AG09309 (cell line): ENCODE measurements around the gene NSD1.
A peak's percentile ranks its signal among the peaks of the same experiment; 100 is the strongest.

Experiments
- DNase-seq: peaks from one replicate; pipeline ENCODE4 v3.0.0-alpha.2; 2010; ENCODE audit warnings: low read depth
- H3K4me3 ChIP-seq: 2 replicates; pipeline ENCODE4 v1.5.1; 2011; ENCODE audit warnings: mild to moderate bottlenecking, low read depth, low read length, moderate library complexity; ENCODE audit not compliant: control insufficient read depth
- TF ChIP-seq, protein P1 (sequence below): IDR thresholded peaks from 2 replicates; pipeline ENCODE4 v1.5.1; 2011; ENCODE audit warnings: mild to moderate bottlenecking, low read depth, low read length, inconsistent platforms; ENCODE audit not compliant: insufficient read depth, control insufficient read depth; ENCODE audit errors: missing control alignments

The NSD1 gene

DNA sequence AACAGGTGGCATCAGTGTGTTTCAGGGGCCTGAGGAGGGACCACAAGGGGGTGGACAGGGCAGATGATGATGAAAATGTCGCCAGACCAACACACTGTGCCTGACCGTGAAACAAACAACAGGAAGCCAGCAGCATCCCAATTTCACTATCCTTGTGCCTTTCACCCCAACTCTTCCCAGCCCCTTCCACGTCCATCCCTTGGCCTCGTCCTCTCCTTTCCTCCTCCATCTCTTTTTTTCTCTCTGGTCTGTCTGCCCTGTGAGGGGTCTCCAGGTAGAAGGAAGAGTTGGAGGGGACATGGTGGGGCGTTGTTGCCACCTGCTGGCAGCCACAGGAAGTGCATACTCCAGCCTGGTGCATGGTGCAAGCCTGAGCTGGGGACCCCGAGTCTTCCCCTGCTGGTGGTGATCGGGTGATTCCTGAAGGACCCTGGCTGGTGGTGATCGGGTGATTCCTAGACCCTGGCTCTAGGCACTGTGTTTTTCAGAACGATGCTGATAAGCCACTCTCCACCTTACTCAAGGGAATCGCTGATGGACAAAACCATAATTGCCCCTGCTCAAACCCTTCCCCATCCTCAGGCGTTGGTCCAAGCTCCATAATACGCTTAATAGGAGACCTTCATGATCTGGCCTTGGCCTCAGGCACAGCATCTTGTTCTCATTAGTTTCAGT lies 21.7 kb upstream of the NSD1 start:
- TF ChIP-seq, protein P1, sequence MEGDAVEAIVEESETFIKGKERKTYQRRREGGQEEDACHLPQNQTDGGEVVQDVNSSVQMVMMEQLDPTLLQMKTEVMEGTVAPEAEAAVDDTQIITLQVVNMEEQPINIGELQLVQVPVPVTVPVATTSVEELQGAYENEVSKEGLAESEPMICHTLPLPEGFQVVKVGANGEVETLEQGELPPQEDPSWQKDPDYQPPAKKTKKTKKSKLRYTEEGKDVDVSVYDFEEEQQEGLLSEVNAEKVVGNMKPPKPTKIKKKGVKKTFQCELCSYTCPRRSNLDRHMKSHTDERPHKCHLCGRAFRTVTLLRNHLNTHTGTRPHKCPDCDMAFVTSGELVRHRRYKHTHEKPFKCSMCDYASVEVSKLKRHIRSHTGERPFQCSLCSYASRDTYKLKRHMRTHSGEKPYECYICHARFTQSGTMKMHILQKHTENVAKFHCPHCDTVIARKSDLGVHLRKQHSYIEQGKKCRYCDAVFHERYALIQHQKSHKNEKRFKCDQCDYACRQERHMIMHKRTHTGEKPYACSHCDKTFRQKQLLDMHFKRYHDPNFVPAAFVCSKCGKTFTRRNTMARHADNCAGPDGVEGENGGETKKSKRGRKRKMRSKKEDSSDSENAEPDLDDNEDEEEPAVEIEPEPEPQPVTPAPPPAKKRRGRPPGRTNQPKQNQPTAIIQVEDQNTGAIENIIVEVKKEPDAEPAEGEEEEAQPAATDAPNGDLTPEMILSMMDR = peak; percentile 96
- no peak overlapping the region for H3K4me3 ChIP-seq
- DNase-seq = no peak

DNA sequence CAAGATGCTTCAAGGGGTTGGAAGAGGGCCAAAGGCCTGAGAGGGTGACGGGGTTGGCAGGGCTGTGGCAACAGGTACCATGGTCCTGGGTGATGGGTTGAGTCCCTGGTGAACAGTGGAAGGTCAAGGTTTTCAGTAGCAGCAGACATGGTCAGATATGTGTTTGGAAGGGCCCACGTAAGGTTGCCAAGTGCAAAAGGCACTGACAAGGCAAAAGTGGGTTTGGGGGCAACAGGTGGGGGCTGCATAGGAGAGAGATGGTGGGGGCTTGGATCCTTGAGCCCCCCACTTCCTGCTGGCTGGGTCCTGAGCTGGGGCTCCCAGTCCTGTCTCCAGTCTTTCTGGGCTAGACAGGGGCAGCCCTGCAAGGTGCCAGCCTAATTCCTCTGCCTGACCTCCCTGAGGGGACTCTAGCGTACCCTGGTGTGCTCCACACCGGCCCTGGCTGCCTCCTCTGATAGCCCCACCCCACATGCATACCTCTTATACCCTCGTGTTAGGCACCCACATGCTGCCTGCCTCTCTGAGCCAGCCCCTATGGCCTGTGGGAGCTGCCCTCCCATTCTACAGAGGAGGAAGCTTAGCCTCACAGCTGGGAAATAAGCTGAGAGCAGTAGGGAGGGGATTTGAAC lies 20.9 kb upstream of the NSD1 start:
- no peak overlapping the region for H3K4me3 ChIP-seq
- TF ChIP-seq, protein P1 = no peak
- no peak for DNase-seq

DNA sequence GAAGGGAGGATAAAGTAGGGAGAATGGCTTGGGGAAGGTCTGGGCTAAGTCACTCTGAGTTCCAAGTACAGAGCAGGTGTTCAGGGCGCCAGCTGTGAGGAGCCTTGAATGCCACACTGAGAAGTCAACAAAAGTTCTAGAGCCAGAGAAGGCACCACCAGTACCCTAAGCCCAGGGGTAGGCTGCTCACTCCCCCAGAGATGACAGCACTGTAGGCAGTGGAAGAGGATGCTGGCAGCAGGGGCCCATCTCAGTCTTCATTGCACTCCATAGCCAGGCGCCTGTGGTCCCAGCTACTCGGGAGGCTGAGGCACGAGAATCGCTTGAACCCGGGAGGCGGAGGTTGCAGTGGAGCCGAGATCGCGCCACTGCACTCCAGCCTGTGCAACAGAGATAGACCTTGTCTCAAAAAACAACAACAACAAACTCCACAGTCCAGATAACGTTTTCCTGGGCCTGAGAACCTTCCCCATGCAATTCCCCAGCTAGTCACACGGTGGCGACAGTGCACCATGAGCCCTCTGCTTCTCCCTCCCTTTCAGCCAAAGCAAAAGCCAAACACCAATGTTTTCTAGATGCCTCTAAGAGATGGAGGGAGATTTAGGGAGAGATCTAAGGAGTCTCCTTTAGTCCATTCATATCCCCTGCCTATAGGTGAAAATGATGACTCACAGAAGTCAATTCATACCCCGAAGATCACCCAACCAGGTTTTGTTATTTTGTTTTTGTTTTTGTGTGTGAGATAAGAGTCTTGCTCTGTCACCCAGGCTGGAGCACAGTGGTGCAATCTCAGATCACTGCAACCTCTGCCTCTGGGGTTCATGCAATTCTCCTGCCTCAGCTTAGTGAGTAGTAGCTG lies 19.8 kb upstream of the NSD1 start:
- TF ChIP-seq, protein P1 = peak; percentile 100
- peak; percentile 16 for DNase-seq

DNA sequence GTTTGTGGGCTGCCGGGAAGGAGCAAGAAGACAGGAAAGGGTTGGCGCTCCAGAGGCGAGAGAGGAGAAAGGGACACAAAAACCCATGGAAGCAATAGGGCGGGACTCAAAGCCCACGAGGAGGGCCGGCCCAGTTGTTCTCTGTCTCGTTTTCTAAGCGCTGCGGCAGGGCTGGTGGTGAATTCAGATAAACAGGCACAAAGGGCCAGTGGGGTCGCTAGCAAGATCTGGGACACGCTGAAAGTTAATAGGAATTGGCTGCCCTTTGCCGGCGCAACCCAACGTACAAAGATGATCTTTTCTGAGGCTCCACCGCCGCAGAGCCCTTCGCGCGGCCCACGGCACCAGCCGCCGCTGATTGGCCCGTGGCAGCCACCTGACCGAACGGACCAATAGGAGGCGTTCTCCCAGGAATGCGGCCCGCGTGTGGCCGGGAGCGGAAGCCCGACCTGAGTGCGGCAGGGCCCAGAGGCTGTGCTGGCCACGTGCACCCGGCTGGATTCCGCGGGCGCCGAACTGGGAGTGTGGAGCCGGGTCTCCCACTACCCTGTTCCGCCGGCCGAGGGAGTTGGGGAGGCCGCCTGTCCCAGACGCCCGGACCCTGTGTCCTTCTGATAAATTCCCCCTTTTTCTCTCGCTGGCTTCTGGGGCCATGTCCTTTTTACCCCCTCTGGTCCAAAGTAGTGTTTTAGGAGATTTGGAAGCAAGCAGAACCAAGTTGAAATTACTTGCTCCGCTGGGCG lies 16.8 kb upstream of the NSD1 start:
- DNase-seq = no peak
- TF ChIP-seq, protein P1 = no peak
- H3K4me3 ChIP-seq = no peak overlapping the region

More for the DNA sequence above, 19.8 kb upstream of the NSD1 start:
- H3K4me3 ChIP-seq = no peak overlapping the region

DNA sequence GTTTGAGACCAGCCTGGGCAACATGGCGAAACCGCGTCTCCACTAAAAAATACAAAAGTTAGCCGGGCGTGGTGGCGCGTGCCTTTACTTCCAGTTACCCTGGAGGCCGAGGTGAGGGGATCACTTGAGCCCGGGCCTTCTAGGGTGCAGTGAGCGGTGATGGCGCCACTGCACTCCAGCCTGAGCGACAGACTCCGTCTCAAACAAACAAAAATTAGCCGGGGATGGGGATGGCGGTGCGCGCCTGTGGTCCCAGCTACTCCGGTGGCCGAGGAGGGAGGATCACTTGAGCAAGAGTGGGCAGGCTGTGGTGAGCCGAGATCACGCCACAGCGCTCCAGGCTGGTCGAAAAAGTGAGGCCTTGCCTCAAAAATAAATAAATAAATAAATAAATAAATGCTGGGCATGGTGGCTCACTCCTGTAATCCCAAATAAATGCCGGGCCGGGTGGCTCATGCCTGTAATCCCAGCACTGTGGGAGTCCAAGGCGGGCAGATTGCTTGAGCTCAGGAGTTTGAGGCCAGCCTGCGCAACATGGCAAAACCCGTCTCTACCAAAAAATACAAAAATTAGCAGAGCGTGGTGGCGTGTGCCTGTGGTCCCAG lies 16.0 kb upstream of the NSD1 start:
- H3K4me3 ChIP-seq = no peak overlapping the region
- DNase-seq = no peak
- TF ChIP-seq, protein P1 = no peak

DNA sequence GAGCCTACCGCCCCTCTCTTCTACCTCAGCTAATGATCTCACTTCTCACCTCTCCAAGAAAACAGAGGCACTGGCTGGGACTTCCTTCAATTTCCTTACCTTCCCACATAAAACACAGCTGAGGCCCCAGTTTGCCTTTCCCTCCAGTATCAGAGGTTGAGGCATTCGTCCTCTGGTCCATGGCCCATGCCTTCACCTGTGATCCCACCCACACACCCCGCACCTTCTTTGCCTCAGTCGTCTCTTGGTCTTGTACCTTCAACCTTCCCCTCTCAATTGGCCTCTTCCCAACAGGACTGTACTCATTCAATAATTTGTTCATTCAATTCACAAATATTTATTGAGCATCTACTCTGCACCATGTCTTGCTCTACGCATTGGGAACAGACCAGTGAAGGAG lies 11.0 kb upstream of the NSD1 start:
- no peak for DNase-seq
- TF ChIP-seq, protein P1 = no peak
- H3K4me3 ChIP-seq = no peak overlapping the region
